Kidney glomerular epithelial cell (primary cell): ENCODE measurements around the gene SLC22A14.
"Not testable (repeated sequence)": the region's sequence is repeated elsewhere in the genome, so short reads cannot be mapped to it uniquely, and the experiment has no call there.

Experiments used
- DNase-seq: peaks from one replicate; lab custom pipeline; 2025; lab: John Stamatoyannopoulos, UW

SLC22A14 gene

DNA sequence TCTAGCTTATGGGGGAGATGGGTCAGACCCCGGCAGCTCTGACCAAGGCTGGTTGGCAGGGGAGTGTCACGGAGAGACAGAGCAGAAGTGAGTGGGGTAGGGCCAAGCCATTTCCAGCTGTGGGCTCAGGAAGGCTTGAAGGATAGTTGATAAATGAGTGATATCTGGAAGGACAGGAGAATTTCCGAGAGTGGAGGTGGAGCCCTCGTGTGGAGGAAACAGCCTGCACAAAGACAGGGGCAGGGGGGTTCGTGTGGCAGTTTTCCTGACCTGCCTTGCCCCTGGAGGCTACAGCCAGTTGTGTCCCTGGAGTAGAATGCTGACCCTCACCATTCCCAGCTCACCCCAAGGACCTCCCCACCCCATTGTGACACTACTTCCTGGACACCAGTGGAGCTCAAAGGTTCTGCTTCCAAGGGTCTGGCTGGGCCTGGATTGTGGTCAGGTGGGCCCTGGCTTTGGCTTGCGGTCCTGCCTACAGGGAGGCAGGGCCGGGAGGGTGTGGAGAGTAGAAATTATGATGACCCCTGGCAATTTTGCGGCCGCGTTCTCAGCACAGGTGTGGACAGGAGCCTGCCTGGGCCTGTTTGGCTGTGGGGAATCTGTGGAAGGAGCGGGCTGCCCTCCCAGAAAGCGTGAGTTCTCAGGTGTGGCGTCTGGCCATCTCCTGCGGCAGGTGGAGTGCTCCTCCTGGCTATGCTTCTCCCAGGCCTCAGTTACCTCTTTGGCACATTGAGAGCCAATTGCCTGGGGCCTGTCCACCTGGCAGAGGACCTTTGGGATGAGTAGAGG is at the start of gene SLC22A14:
Gene SLC22A14, plus strand, starts transcription at position 400 of the 792 bp plus-strand sequence. CDS start 23,733 bp downstream, outside the sequence.
- no peak for DNase-seq

- DNase-seq, result no peak
Observed at GRCh38 chr3:38232701-38233100, 49.4 kb upstream of the SLC22A14 start.

GRCh38 chr3:38235466-38235865 is 46.6 kb upstream of the SLC22A14 start:
- peak; percentile 13 for DNase-seq

DNA sequence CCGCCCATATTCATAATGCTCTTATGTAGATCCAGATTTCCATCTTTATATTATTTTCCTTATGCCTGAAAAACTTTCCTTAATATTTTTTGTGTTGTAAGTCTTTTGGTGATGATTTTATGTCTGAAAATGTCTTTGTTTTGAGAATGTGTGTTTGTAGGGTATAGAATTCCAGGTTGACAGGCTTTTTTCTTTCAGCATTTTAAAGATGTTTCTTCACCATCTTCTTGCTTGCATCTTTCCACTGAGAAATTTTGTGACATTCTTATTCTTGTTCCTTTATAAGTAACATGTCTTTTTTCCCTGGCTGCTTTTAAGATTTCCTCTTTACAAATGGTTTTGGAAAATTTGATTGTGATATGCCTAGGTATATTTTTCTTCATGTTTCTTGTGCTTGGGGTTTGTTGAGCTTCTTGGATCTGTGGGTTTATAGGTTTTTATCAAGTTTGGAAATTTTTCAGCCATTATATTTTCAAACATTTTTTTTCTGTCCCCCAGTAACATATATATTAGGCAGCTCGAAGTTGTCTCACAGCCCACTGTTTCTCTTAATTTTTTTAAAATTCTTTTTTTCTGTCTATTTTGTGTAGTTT is 43.6 kb upstream of the SLC22A14 start:
- DNase-seq, result no peak

DNA sequence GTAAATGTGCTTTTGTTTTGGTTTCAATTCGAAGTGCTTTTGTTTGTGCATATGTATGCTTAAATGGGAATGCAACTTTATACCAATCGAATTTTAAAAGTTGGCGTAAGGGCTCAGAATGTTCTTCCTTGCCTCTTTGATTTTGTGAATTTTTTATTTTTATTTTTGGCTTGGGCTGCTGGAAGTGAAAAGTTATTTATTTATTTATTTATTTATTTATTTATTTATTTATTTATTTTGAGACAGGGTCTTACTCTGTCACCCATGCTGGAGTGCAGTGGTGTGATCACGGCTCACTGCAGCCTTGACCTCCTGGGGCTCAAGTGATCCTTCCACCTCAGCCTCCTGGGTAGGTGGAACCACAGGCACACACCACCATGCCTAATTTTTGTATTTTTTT is 39.3 kb upstream of the SLC22A14 start:
- DNase-seq, result not testable (repeated sequence)

- no peak for DNase-seq
Observed at GRCh38 chr3:38245930-38246329, 36.2 kb upstream of the SLC22A14 start.

- peak; percentile 75 for DNase-seq
Observed at GRCh38 chr3:38247366-38248035, 34.6 kb upstream of the SLC22A14 start.

DNA sequence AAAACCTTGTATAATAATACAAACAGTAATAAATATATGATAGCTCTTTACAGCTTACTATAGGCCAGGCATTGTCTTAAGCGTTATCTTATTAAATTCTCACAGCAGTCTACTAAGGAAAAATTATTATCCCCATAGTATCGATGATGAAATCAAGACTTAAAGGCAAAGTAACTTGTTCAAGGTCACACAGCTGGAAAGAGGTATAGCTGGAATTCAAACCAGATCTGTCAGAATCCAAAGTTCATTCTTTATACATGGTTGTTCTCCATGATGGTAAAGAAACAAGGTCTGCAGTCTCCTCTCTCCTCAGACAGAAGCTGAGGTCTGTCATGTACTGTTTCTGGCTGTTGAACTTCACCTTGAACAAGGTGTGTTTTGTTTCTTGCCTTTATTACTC is 31.9 kb upstream of the SLC22A14 start:
- no peak for DNase-seq

- no peak for DNase-seq
Observed at GRCh38 chr3:38251197-38251596, 30.9 kb upstream of the SLC22A14 start.

DNA sequence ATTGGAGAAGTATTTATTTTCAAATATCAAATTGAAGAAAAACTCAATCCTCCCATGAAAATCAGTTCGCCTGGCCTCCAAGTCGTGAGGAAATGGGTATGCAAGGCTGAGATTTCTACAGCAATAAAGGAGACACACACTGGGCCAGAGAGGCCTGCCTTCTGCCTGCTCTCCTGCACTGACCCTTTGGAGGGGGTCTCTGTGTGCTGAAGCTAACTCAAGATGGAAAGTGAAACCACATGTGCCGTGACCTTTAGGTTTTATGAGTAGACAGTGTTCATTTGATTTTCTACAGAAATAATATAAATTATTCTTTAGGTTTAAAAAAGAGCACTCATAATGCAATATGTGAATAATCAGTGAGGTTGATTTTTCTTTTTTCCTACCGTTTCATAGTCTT is 28.4 kb upstream of the SLC22A14 start:
- no peak for DNase-seq

- DNase-seq, result no peak
Observed at GRCh38 chr3:38254872-38255271, 27.2 kb upstream of the SLC22A14 start.

DNA sequence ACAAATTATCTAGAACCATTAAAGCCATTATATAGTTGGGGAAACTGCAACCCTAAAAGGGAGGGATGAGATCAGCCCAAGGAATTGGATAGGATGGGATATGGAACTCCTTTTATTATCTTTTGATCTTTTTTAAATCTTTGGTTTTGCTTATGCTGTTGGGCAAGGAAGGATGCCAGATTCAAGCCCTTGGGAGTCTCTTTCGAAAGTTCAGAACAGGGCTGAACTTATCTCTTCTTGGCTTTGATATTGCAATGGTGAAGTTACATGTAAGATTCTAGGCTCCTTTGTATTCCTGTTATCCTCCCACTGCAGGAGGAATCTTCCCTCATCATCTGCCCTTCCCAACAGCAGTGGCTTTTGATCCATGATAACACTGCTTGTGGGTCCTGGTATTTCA is 26.5 kb upstream of the SLC22A14 start:
- DNase-seq, result no peak

GRCh38 chr3:38257583-38257982 is 24.5 kb upstream of the SLC22A14 start:
- DNase-seq, result no peak

- no peak for DNase-seq
Observed at GRCh38 chr3:38260474-38260873, 21.6 kb upstream of the SLC22A14 start.

DNA sequence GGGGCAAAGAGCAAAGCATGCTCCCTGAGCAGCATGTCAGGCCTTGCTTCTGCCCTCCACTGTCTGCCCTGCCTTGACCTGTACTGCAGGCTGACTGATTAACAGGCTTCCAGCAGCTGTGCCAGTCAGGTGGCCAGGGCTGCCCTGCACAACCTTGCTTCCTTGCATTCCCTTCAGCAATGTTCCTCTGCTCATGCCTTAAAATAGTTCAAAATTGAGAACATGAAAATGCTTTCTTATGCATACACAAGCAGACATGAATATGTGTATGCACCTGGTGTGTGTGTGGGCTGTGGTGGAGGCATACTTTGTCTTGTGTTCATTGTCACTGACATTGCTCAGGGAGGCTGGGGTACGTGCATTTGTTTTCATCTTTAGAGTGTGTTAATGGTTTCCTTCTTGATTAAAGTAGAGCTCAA is 17.7 kb upstream of the SLC22A14 start:
- DNase-seq, result no peak

GRCh38 chr3:38264779-38265178 is 17.3 kb upstream of the SLC22A14 start:
- DNase-seq, result no peak

- DNase-seq, result no peak
Observed at GRCh38 chr3:38265604-38266307, 16.3 kb upstream of the SLC22A14 start, which contains the start of gene SLC22A13. Gene SLC22A13 (plus strand): TSS chr3:38265812. CDS start chr3:38265861, 49 bp downstream.

DNA sequence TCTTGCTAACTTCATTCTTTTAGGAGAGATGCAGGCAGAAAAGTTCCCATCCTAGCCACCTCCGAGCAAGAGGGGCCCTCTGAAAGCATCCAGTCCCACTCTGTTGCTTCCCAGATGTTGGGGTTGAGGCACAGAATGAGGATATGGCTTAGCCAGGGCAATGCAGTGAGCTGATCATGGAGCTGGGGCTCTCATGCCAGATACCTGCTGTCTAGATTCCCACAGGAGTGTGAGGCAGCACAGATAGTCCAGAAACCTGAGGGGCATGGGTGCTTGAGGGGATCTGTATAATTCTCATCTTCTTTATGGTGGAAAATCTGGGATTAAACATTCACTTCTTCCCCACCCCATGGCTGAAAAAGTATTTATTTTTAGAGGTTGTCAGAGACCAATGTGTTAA is 15.3 kb upstream of the SLC22A14 start:
- DNase-seq, result no peak

GRCh38 chr3:38267662-38268061 is 14.4 kb upstream of the SLC22A14 start:
- no peak for DNase-seq

DNA sequence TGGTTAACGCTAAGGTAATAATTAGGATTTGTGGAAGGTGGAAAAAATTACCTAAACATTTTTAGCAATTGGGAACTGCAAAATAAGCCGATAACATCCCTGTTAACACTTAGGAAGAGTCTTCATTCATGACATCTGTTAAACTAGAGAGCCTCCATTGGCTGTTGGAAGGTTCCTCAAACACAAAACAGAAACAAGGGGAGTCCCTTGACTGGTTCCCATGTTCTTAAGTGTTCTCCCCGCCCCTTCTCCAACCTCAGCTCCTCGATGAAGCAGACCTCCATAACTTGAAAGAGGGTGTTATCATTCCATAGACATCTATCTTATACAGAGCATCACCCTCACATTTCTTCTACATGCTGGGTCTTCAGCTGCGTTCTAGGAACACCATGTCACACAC is 14.0 kb upstream of the SLC22A14 start:
- DNase-seq, result no peak

DNA sequence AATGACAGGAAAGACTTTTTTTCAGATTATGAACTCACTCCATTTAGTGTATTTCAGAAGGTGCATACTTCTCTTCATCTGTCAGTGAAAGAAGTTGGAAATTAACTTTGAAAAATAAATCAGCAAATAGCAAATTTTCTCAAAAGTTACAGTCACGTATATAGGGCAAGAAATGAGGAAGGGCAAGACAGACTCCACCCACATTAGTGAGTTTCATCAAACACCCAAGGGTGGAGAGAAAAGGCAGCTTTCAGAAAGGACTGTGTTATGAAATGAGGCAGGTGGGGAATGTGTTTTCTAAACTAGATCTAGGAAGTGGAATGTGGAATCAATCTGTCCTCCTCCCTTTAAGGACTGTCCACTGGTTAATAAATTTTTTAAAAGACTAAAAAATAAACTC is 13.6 kb upstream of the SLC22A14 start:
- DNase-seq, result no peak

GRCh38 chr3:38270606-38271005 is 11.5 kb upstream of the SLC22A14 start:
- DNase-seq, result no peak
